Adrenal gland (tissue), 5 donors: ENCODE measurements around the gene ENAH.

Source experiments
- CTCF ChIP-seq, 6 experiments: fragments of 450-650 bp in 4 of 6; fragments of 200-600 bp in 2 of 6; sonication (generic) in 1 of 6; IDR thresholded peaks; 1 replicate in 5 of 6; 2 replicates in 1 of 6; pipeline versions ENCODE4 v1.5.1 to v1.8.0; 2016 to 2021; ENCODE audit warnings: antibody characterized with exemption in 6 of 6, mild to moderate bottlenecking in 2 of 6, moderate library complexity in 1 of 6
- POLR2A ChIP-seq, 2 donors: fragments of 450-650 bp; IDR thresholded peaks; one replicate each; pipeline ENCODE4 v1.6.1; 2017; ENCODE audit warnings: antibody characterized with exemption in 2 of 2, mild to moderate bottlenecking in 2 of 2, moderate library complexity in 1 of 2
- donor health status: DM: no; HTN: no; CAD: no.

GRCh38 chr1:225596736-225597135 is 56.2 kb downstream of the ENAH start:
- TF ChIP-seq POLR2A (IDR thresholded peaks at IDR 0.05) = no peak
- no peak for TF ChIP-seq CTCF (IDR thresholded peaks at IDR 0.05)
